GOT3 (cell line): ENCODE results near the gene LENEP.

Source experiments
- DNase-seq: peaks from one replicate; lab custom pipeline; 2025; ENCODE audit warnings: mixed read lengths; lab: John Stamatoyannopoulos, UW

The LENEP gene

DNA sequence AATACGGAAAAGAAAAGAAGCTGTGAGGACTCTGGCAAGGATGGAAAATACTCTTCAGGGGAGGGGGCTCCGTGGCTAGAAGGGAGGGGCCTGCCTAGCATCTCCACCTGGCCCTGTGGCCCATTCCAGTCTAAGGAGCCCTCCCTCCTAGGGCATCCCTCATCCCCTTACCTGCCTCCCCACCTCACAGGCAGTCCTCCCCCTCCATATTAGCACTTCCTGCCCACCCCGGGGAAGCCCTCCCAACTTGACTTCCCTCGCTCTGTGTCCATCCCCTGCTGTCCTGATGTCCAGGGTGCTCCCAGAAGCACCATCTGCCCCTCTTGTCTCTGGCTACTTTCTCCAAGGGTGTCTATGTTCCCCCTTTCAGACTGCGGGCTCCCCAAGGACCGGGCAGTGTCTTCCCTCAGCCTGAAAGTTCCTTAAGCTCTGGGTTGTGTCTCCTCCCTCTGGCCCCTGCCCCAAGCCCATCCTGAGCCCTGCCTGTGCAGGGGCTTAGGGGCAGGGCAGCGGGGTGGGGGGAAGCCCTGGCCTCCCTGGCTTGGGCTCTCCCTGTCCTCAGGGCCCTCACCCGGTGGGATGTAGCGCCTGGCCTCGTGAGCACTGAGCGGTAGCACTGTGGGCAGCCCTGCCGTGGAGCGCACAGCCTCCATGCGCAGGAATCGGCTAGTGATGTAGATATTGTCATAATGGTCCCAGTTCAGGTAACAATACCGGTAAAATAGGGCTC, 36.3 kb downstream of the LENEP start:
- DNase-seq, result no peak

DNA sequence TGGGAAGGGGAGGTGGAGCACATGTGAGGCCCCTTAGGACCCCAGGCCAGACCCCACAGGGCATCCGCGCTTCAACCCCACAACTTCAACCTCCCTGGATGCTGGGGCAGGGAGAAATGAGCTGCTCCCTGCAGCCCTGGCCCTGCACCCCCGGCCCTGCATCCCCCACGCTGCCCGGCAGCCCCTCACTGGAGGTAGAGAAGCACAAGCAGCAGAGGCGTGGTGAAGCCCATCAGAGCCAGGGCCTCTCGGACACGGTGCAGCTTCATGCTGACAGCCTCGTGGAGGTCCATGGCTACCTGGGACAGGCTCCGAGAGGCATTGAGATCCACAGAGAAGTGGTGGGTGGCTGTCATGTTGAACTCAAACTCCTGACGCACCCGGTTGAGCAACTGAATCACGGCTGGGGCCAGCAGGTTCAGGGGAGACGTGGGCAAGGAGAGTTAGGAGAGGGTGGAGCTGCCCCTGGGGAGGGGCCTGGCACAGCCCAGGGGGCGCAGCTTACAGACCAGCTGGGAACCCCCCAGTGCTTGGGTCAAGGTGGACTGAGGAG, 36.9 kb downstream of the LENEP start:
- no peak for DNase-seq

DNA sequence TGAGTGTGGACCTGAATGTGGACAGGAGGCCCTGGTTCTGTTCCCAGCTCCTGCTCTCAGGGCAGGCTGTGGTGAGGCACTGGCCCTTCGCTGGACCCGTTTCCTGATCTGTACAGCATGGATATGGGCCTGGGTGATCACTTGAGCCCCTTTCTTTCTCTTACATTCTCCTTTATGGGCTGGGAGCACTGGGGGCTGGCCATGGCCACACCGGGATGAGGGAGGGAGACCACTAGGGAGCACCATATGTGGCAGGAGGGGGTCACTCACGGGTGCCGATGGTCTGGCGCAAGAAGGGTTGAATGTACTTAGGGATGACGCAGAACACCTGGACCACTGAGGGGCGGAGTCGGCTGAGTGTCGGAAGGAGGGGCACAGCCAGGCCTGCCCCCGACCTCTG, 37.5 kb downstream of the LENEP start:
- no peak for DNase-seq

DNA sequence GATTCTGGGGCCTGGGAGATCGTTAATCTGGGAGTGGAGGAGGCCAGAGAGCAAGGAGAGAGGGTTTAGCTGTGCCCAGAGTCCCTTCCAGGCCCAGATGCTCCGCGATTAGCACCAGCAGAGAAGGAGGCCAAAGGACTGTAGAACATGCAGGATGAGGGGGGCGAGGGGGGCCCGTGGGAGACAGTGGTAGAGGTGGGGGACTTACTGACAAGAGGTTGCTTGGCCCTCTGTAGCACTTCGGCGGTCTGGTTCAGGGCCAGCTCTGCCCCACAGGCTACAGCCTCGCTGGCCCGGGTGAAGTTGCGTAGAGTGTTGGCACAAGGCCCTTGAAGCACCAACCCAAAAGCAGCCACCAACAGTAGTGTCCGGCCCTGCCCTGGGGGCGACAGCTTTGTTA, 39.5 kb downstream of the LENEP start:
- DNase-seq, result no peak

DNA sequence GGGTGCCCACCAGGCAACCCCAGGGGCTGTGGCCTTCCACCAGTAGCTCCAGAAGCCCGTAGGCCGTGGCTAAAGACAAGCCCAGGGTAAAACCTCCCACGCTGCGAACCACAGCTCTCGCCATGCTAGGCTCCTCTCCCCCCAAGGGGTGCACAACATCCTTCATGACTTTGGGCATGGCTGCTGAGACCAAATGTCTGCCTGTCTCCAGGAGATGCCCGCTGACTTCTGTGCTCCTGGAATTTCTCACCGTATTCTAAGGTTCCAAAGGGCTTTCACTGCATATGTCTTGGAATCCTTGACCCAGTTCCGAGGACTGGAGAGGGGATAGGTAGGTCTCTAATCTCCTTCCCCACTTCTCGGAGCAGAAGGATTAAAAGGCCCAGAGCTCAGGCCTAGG, 40.1 kb downstream of the LENEP start, which contains the start of the genes DCST1 and DCST2:
Gene DCST1 (plus strand): TSS at position 301 of the 400 bp plus-strand sequence. CDS start 213 bp downstream, outside the sequence.
Gene DCST2 (minus strand): TSS at position 258 of the 400 bp plus-strand sequence. CDS start 80 bp downstream, at position 178.
- no peak for DNase-seq

DNA sequence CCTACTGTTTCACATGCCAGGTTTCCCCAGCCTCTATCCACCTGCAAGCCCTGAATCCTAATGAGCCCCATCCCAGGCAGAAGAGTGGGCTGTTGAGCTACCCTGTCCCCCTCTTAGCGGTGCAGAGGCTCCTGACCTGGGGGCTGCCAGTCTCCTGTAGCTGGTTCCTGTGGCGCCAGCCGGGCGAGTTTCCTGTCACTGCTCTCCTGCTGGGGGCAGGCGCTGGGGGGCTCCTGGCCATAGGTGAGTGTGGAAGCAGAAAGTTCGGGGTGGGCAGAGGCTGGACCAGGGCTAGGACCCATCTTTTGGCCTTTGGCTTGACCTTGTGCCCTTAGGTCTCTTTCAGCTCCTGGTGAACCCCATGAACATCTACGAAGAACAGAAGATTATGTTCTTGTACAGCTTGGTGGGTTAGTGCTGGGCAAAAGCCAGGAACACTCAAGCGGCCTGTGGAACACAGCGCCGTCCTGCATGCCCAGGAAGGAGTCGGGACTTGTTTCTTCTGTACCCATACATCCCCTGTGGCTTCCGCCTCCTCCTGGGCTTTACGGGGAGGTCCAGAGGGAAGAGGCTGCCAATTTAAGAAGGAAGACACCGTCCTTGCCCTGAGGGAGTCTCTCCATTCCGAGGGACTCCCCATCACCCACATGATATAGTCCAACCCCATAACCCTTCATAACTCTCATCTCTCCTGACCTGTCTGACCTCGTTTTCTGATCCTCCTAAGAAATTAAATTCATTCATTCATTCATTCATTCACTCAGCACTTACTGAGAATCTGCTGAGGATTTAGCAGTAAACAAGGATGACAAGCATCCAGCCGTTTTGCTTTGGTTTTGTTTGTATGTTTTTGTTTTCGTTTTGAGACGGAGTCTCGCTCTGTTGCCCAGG, 41.2 kb downstream of the LENEP start:
- DNase-seq, result no peak

DNA sequence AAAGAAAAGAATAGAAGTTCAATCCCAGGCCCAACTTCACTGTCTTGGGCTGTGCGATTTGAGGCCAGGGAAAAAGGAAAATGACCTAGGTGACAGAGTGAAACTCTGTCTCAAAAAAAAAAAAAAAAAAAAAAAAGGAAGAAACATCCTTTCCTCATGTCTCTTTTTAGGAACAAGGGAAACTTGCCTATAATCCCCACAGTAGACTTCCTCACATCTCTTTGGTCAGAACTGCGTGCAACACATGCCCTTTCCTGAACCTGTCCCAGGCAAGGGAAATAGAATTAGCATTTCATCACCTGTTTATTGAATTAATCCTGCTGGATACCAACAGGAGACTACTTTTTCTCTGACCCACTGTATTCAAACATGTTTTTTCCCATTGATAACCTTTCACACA, 42.5 kb downstream of the LENEP start:
- no peak for DNase-seq

DNA sequence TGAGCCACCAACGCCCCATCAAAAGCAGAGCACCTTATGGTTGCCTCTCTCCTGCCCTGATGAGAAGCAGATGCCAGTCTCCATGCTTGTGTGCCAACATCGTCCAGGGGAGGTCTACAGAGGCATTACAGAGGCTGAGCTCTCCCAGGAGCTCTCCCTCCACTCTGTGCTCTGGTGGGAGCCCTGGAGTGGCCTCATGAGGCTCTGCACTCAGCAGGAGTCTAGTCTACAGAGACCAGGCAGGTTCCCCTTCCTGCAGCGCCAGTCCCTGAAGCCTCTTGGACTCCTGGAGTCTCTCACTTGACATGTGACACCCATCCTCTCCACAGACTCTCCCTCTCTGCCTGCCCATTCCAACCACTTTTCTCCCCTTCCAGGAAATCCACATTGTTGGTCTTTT, 43.7 kb downstream of the LENEP start:
- no peak for DNase-seq

DNA sequence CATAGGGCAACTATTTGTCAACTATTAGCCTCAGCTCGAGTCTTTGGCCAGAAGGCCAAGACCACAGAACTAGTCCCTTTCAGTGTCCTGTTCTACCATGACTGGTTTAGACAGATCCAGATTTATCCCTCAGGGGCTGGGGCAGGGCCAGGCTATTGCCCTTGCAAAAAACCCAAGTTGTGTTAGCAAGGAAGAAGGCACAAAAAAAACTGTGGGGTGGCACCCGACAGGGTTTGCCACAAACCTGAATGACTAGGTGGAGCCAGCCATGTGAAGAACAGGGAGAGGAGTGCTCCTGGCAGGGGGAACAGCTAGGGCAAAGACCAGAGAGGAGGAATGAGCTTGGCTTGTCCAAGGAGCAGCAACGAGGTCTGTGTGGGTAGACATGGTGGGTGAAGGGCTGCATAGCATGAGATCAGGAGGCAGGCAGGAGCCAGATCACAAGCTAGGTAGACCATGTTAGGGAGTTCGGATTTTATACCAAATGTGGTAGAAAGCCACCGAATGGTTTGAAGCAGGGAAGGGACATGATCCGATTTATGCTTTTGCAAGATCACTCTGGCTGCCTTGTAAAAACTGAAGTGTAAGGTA, 44.6 kb downstream of the LENEP start:
- DNase-seq, result no peak

DNA sequence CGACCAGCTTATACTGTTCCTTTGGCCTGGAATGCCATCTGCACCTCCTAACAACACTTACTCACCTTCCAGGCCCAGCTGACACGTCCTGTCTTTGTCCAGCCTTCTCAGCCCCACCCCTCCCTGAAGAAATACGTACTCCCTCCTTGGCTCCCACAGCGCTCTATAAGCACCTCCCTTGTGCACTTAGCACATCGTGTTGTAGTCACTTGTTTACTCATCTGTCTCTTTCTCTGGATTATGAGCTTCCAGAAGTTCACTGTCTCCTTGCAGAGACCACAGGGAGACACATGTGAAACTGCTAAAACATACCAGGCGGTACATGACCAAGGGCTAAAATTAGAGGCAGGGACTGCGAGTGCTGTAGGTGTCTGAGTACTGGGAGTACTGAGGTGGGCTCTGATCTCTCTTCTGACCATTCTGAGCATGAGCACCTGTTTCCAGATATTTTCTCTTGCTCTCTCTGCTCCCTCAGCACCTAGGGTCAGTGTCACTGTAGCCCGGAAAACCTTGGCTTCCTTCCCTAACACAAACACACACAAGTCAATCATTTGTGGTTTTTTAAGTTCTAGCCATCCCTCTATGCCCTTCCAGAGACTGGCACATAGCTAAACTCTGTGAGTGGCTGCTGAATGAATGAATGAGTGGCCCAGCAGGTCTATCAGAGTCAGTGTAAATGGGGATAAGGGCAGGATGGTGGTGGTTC, 45.4 kb downstream of the LENEP start:
- DNase-seq, result no peak

DNA sequence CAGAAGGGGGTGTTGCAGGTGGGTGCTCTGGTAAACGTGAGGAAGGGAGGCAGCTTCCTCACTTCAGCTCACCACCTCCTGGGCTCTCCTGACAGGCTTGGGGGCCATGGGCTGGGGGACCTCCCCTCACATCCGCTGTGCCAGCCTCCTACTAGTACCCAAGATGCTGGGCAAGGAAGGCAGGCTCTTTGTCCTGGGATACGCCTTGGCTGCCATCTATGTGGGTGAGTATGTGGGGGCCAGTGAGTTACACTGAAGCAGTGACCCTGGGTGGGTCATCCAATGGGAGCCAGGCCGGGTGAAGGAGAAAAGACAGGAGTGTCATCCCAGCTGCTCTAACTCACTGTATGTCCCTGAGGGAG, 45.9 kb downstream of the LENEP start:
- DNase-seq, result no peak

DNA sequence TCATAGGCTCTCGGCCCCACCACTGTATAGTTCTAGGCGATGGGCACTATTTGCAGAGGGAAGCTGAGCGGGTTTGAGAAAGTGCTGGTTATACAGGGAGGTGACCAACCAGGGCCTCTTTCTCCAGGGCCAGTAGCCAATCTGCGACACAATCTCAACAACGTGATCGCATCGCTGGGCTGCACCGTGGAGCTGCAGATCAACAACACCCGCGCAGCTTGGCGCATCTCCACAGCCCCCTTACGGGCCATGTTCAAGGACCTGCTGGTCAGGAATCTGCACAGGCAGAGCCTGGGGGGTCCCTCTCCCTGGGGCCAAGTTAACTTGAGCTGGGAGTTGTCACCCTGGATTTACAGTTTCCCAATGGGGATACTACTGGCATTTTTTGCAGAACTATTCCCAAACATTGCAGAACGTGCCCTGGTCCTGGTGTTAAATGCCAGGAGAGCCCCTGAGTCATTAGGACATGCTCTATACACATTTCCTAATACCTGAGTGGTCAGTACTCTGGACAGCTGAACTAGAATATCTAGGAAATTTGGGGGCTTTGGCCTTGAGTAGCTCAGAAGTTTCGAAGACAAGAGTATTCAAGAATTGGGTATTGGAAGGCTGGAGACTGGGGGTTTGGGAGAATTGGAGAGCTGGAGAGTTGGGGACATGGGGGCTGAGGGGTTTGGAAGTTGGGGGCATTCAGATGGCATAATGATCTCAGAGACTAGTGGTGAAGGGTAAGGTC, 47.1 kb downstream of the LENEP start:
- DNase-seq, result no peak

DNA sequence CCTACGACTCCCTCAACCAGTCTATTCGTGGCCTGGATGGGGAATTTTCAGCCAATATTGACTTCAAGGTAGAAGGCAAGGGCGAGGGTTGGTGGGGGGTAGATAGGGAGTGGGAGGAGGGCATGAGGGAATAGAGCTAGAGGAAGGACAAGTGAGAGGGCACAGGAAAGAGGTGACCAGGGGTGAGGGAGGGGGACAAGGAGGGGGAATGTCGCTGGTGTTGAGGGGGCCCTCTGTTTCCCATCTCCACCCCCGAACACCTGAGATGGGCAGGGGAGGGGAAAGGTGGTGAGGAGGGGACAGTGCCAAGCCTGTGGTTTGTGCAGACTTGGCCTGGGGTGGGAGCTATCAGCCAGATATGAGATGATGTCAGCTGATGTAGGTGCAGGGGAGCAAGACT, 49.4 kb downstream of the LENEP start:
- no peak for DNase-seq

DNA sequence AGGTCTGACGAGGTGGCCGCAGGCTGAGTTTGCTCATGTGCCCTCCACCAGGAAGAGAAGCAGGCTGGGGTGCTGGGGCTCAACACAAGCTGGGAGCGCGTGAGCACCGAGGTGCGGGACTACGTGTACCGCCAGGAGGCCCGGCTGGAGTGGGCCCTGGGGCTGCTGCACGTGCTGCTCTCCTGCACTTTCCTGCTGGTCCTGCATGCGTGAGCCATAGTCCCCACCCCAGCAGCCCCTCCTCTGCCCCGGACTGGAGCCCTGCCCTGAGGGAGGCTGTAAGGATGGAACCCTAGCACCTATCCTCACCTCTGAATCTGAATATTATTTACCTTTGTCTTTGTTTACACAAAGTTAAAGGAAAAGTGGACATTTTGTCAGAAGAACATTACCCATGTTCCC, 49.9 kb downstream of the LENEP start:
- no peak for DNase-seq

DNA sequence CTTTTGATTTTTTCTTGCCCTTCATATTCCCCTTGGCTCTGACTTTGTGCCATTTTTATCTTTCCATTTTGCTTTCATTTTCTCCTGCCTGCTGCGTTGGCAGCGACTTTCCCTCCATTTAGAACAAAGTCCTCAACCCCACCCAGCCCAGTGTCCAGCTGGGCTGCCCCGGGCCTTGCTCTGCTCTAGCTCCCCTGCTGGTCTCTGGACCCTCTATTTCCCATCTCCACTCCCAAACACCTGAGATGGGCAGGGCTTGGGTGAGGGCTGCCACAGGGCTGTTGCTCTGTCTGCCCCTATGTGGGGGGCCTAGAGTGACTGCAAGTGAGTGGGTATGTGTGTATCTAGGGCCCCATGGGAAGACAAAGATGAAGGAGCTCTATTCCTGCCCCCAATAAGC, 50.4 kb downstream of the LENEP start:
- DNase-seq, result no peak
